ENCODE data around the gene PEA15. TPM values are rescaled to one million over a fixed set of nuclear protein-coding genes. Genes with fewer than 3 reads are reported as not detected.

PEA15 gene
- total and polyA plus RNA-seq, 2 of the 8 experiments (the other 6 are each of a cell fraction or from before 2014, with no cell fraction given) = 71.3 to 75.1 TPM

DNA sequence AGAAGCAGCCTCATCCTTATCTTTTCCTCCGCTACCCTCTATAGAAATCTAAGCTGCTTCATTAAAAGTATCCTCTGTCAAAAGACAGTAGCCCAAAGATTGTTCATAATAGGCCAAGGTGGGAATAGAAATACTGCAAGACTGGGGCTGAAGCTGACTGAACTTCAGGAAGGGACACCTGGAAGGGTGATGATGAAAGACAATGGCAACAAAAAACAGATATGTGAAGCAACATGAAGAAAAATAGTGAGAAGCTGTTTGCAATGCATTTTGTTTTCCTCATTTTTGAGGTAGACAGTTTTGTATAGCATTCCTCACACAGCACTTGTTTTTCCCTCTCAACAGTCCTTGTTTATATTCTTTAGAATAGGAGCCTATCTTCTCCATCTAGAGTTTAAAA is 40.2 kb downstream of the PEA15 start (continued):
- no peak for TF ChIP-seq HDAC2 (IDR thresholded peaks at IDR 0.05; ENCODE audit: borderline replicate concordance in 1 of 2, low read depth in 2 of 2, low read length in 2 of 2)
- TF ChIP-seq SUZ12 (IDR thresholded peaks at IDR 0.05; ENCODE audit: low read length) = no peak
